CD14-positive monocyte (primary cell): ENCODE data around the gene IST1. TPM values are rescaled to one million over a fixed set of nuclear protein-coding genes. Genes with fewer than 3 reads are reported as not detected.

Experiments used
- DNase-seq, 3 donors: peaks; one replicate each; pipeline ENCODE4 v3.0.0-alpha.2; 2011 to 2022
- H2AFZ ChIP-seq: 2 replicates; pipeline ENCODE4 v1.6.0; 2012; ENCODE audit warnings: mild to moderate bottlenecking, low read depth, low read length, inconsistent platforms; ENCODE audit not compliant: insufficient read depth, poor library complexity, severe bottlenecking
- H3K27ac ChIP-seq, 2 donors: 1 replicate in 1 of 2; 2 replicates in 1 of 2; pipeline ENCODE4 v1.5.1; 2012 to 2013; ENCODE audit warnings: low read length in 2 of 2, control low read depth in 1 of 2, inconsistent platforms in 1 of 2, low read depth in 1 of 2, mild to moderate bottlenecking in 1 of 2
- H3K27me3 ChIP-seq, 2 donors: one replicate each; pipeline versions ENCODE4 v1.6.0 to v1.6.1; 2011 to 2013; ENCODE audit warnings: low read length in 2 of 2; ENCODE audit not compliant: control insufficient read depth in 2 of 2, insufficient read depth in 2 of 2
- H3K36me3 ChIP-seq, 2 donors: replicated peaks in 1 of 2; 1 replicate in 1 of 2; 2 replicates in 1 of 2; pipeline versions ENCODE4 v1.5.1 to v1.6.1; 2012 to 2013; ENCODE audit warnings: low read length in 2 of 2, control low read depth in 1 of 2, inconsistent platforms in 1 of 2, mild to moderate bottlenecking in 1 of 2; ENCODE audit not compliant: insufficient read depth in 2 of 2, control insufficient read depth in 1 of 2
- H3K4me1 ChIP-seq, 2 donors: 1 replicate in 1 of 2; 2 replicates in 1 of 2; pipeline versions ENCODE4 v1.5.1 to v1.6.1; 2012 to 2013; ENCODE audit warnings: low read length in 2 of 2, control low read depth in 1 of 2, inconsistent platforms in 1 of 2, mild to moderate bottlenecking in 1 of 2, moderate library complexity in 1 of 2; ENCODE audit not compliant: insufficient read depth in 2 of 2, control insufficient read depth in 1 of 2
- H3K4me2 ChIP-seq: replicated peaks from 2 replicates; pipeline ENCODE3; 2012; ENCODE audit warnings: low read length, moderate library complexity, mild to moderate bottlenecking; ENCODE audit not compliant: poor library complexity, severe bottlenecking; ENCODE audit errors: extremely low read depth
- H3K4me3 ChIP-seq, 3 experiments: fragments of 200-600 bp in 1 of 3; sonication (generic) in 1 of 3; replicated peaks in 1 of 3; 1 replicate in 2 of 3; 2 replicates in 1 of 3; pipeline ENCODE4 v1.5.1; 2011 to 2013; ENCODE audit warnings: low read length in 3 of 3, mild to moderate bottlenecking in 3 of 3, control low read depth in 2 of 3, low read depth in 2 of 3, inconsistent platforms in 1 of 3, moderate library complexity in 1 of 3
- H3K79me2 ChIP-seq: 2 replicates; pipeline ENCODE4 v1.6.0; 2012; ENCODE audit warnings: mild to moderate bottlenecking, control low read depth, inconsistent platforms, low read length, moderate library complexity; ENCODE audit not compliant: insufficient read depth
- H3K9ac ChIP-seq: 2 replicates; pipeline ENCODE4 v1.6.0; 2017; ENCODE audit warnings: low read length, mild to moderate bottlenecking; ENCODE audit not compliant: insufficient read depth, poor library complexity, severe bottlenecking
- H3K9me3 ChIP-seq, 2 donors: replicated peaks in 1 of 2; 1 replicate in 1 of 2; 2 replicates in 1 of 2; pipeline versions ENCODE4 v1.5.1 to v1.6.1; 2012 to 2013; ENCODE audit warnings: low read length in 2 of 2, control low read depth in 1 of 2; ENCODE audit not compliant: control insufficient read depth in 1 of 2, insufficient read depth in 1 of 2
- H4K20me1 ChIP-seq: 2 replicates; pipeline ENCODE4 v1.6.0; 2012; ENCODE audit warnings: mild to moderate bottlenecking, low read length, control low read depth, moderate library complexity; ENCODE audit not compliant: insufficient read depth
- H3K27ac Mint-ChIP-seq, 7 donors: one replicate each; pipeline ENCODE4 v1.8.0; 2020; ENCODE audit warnings: mild to moderate bottlenecking in 7 of 7, mixed read lengths in 7 of 7, moderate library complexity in 6 of 7, inconsistent platforms in 2 of 7
- H3K27me3 Mint-ChIP-seq, 3 donors: one replicate each; pipeline ENCODE4 v1.8.0; 2021 to 2022; ENCODE audit warnings: low read depth in 3 of 3, mild to moderate bottlenecking in 3 of 3, mixed read lengths in 3 of 3, moderate library complexity in 3 of 3, inconsistent platforms in 1 of 3
- H3K36me3 Mint-ChIP-seq, 2 donors: one replicate each; pipeline ENCODE4 v1.8.0; 2020; ENCODE audit warnings: mixed read lengths in 2 of 2, inconsistent platforms in 1 of 2, mild to moderate bottlenecking in 1 of 2
- H3K4me1 Mint-ChIP-seq: one replicate; pipeline ENCODE4 v1.8.0; 2020; ENCODE audit warnings: mild to moderate bottlenecking, mixed read lengths
- H3K4me3 Mint-ChIP-seq, 2 donors: one replicate each; pipeline ENCODE4 v1.8.0; 2020; ENCODE audit warnings: mild to moderate bottlenecking in 2 of 2, mixed read lengths in 2 of 2, moderate library complexity in 1 of 2
- H3K9me3 Mint-ChIP-seq, 7 donors: one replicate each; pipeline ENCODE4 v1.8.0; 2020 to 2022; ENCODE audit warnings: mixed read lengths in 7 of 7, mild to moderate bottlenecking in 6 of 7, moderate library complexity in 6 of 7, inconsistent platforms in 2 of 7
- WGBS: methylation state at CpG from one replicate; pipeline ENCODE4 v1.1.5; 2013; ENCODE audit warnings: missing lambda C conversion rate; ENCODE audit not compliant: insufficient coverage; 5-methylcytosine and 5-hydroxymethylcytosine counted together
- intact Hi-C, 2 donors: fragments of 100-400 bp; cut with micrococcal nuclease; formaldehyde crosslinking; loops; one replicate each; pipeline versions ENCODE4 v1.15.0 to v1.15.1; 2023
- polyA plus RNA-seq, 3 donors: library from polyadenylated mRNA; depleted of rRNA in 1 of 3; unstranded in 2 of 3; stranded (reverse) in 1 of 3; fragments of 300-500 nt in 2 of 3; fragments of >200 nt in 1 of 3; fragmentation: Illumina TruSeq in 2 of 3; gene quantifications; 1 replicate in 2 of 3; 2 replicates in 1 of 3; pipeline ENCODE4 v1.2.3, GENCODE V29; 2012 to 2021
- TF ChIP-seq, protein P1 (sequence below): fragments of 200-600 bp; IDR thresholded peaks from one replicate; pipeline ENCODE4 v1.8.0; 2022; ENCODE audit warnings: antibody characterized with exemption, mild to moderate bottlenecking

IST1 gene
- polyA plus RNA-seq, 3 donors, result 81.3 to 233 (median 102) TPM

DNA sequence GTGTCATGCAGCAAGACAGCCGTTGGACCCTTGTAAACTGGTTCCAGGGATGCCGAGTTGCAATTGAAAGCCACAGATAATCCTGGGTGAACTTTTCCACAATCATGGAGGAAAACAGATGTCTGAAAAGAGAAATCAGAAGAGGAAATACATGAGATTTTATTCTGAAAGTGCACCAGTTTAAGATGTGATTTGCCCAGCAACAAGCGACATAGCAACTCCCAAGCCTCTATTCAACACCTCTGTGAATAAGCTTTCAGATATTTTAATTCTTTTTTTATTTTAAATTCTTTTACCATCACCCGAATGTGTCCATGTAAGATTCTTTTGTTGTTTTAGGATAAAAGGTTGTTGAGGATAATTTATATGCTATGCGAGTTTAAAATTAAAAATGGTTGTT, 58.8 kb downstream of the IST1 start:
- H3K4me1 Mint-ChIP-seq, result peaks cover 28% of the 10 kb centered on the region
- H3K36me3 ChIP-seq, result no peaks in the 10 kb centered on the region
- TF ChIP-seq, protein P1, sequence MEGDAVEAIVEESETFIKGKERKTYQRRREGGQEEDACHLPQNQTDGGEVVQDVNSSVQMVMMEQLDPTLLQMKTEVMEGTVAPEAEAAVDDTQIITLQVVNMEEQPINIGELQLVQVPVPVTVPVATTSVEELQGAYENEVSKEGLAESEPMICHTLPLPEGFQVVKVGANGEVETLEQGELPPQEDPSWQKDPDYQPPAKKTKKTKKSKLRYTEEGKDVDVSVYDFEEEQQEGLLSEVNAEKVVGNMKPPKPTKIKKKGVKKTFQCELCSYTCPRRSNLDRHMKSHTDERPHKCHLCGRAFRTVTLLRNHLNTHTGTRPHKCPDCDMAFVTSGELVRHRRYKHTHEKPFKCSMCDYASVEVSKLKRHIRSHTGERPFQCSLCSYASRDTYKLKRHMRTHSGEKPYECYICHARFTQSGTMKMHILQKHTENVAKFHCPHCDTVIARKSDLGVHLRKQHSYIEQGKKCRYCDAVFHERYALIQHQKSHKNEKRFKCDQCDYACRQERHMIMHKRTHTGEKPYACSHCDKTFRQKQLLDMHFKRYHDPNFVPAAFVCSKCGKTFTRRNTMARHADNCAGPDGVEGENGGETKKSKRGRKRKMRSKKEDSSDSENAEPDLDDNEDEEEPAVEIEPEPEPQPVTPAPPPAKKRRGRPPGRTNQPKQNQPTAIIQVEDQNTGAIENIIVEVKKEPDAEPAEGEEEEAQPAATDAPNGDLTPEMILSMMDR, result no peak
- intact Hi-C loops, result no loop called here
- peaks cover 14 to 18% of the 10 kb centered on the region in 2 donors for H3K4me1 ChIP-seq
- no peak overlapping the region for H3K4me3 Mint-ChIP-seq
- no peak overlapping the region for H3K9ac ChIP-seq
- no peak overlapping the region for H3K27ac ChIP-seq
- no peak for DNase-seq
- no peak overlapping the region for H2AFZ ChIP-seq
- H3K4me2 ChIP-seq, result no peak overlapping the region
- no peaks in the 10 kb centered on the region for H3K79me2 ChIP-seq
- H3K36me3 Mint-ChIP-seq, result no peaks in the 10 kb centered on the region
- H3K27ac Mint-ChIP-seq, result peak overlapping the region in 1 of 7 donors; percentile 5
- no peak overlapping the region for H3K4me3 ChIP-seq
- H3K27me3 Mint-ChIP-seq, result peaks cover 0 to 3% (median 1%) of the 10 kb centered on the region in 3 donors
- H3K27me3 ChIP-seq, result no peaks in the 10 kb centered on the region
- H3K9me3 Mint-ChIP-seq, result no peaks in the 10 kb centered on the region
- no CpG with 5 or more reads among the region's 5 CpGs for WGBS
- H3K9me3 ChIP-seq, result no peaks in the 10 kb centered on the region
- no peaks in the 10 kb centered on the region for H4K20me1 ChIP-seq

DNA sequence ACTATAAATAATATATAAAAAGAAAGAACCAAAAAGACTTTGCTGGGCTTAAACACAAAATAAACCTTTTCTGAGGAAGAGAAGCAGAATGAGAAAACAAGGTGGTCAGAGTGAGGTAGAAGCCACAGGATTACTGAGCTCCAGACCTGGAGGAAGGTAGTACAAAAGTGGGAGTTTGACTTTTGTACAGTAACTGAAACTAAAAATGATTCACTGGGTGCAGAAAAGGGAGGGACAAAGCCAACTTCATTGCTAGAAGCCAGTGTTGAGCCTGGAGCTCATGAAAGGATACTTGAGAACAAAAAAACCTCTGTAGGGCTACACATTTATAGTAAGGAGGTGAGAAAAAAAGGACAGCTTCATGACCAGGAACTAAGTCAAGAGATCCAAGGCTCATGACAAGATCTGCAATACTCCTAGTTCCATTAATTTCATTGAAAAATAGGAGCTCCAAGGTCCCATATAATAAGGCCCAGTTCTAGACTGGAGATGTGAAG, 59.4 kb downstream of the IST1 start:
- Histone ChIP-seq H3K36me3 (no peaks in the 10 kb centered on the region), H3K4me3 (no peak overlapping the region), H4K20me1 (no peaks in the 10 kb centered on the region), H3K27ac (no peak overlapping the region), H3K79me2 (no peaks in the 10 kb centered on the region), H2AFZ (no peak overlapping the region), H3K9ac (no peak overlapping the region), H3K27me3 (no peaks in the 10 kb centered on the region), H3K4me2 (no peak overlapping the region), H3K4me1 (peaks cover 14 to 18% of the 10 kb centered on the region in 2 donors), H3K9me3 (no peaks in the 10 kb centered on the region)
- DNase-seq, result no peak
- TF ChIP-seq, protein P1, result no peak
- no peaks in the 10 kb centered on the region for H3K9me3 Mint-ChIP-seq
- H3K27me3 Mint-ChIP-seq, result peaks cover 0 to 3% (median 1%) of the 10 kb centered on the region in 3 donors
- H3K4me3 Mint-ChIP-seq, result no peak overlapping the region
- peak overlapping the region in 1 of 7 donors; percentile 11 for H3K27ac Mint-ChIP-seq
- no peaks in the 10 kb centered on the region for H3K36me3 Mint-ChIP-seq
- intact Hi-C loops, result no loop called here
- H3K4me1 Mint-ChIP-seq, result peaks cover 31% of the 10 kb centered on the region
